GM19328 (cell line): Measurements from ENCODE around the gene PRXL2B.

ENCODE experiments used
- ATAC-seq: cut with Tn5 transposase; IDR thresholded peaks from one replicate; pipeline ENCODE4 v1.9.1; 2021; ENCODE audit warnings: mild to moderate bottlenecking, moderate library complexity; ENCODE audit not compliant: unreplicated experiment

Gene PRXL2B

DNA sequence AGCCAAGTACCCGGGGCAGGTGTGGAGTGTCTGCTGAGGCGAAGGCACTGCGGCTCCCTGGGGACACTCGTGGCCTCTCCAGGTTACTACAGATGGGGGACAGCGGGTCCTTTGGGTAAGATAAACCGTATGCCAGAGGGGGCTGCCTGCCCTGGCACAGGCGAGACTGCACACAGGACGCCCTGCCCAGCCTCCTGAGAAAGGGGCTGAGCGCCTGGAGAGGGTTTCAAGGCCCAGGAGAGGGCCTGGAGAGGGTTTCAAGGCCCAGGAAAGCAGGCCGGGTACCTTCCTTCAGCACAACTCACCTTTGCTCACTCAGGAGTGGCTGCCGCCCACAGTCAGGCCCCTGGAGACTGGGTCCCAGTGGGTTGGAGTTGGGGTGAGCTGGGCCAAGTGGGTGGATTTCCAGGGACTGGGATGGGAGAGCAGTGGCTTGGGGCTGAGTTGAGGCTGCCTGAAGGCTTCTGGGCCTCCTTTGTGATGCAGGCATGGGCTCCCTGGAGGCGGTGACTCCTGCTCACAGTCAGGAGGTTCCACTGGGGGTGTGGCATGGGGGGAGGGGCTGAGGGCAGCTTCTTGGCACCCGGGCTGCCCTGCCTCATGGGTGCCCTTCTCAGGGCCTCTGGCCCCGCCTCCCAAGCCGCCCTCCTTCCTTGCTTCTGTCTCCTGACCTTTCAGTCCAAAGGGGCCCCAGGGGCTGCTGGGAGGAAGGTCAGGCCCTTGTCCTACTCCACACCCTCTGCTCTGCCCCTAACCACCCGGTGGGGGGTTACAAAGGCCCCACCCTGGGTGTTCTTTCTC is 46.2 kb downstream of the PRXL2B start, which contains the start of gene MMEL1:
Gene MMEL1, minus strand, starts transcription at position 456 of the 801 bp plus-strand sequence. CDS start 3,532 bp downstream, outside the sequence.
- ATAC-seq, result no peak

DNA sequence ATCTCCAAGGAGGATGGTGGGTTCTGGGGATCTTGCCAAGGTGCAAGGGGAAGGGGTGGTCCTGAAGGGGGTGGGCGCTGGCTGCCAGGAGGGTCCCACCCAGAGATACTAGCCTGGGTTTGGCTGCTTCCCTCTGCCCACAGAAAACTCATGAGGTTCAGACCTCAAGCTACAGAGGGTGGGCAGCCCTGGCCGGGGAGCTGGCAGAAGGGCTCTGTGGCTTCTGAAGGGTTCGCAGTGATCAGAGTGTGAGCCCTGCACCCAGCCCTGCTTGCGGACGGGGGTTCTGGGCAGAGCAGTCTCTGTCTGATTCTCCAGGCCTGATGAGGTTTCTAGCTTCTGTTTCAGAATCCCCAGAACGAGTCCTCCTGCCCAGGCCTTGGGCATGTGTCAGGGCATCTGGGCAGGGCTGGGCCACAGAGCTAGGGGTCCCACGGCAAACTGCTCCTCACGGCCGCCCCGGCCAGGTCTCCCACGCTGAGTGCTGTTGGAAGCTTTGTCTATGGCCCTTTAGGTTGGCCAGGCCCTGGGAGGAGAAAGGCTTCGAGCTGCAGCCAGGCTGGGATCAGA is 46.9 kb downstream of the PRXL2B start:
- no peak for ATAC-seq

DNA sequence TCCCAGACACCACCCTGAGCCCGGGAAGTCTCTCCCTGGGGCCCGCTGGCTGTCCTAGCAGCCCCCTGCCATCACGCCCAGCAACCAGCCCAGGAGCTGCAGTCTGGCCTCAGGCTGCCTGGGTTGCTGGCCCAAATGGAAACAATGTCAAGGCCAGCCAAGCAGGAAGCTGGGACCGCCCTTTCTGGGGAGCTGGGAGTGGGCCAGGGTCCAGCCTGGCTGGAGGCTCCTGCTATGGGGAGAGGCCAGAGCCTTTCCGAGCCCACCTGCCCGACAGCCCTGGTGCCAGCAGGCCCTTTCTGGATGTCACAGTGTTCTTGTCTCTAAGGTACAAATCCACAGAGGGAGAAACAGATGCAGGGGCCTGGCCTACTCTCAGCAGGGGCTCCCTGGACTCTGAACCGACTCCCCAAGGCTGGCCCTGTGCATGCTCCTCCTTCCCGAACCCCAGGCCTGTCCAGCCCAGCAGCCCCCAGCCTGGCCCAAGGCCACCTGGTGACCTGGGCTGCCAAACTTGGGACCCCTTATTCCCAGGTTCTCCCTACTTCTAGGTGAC is 47.4 kb downstream of the PRXL2B start:
- ATAC-seq, result no peak

DNA sequence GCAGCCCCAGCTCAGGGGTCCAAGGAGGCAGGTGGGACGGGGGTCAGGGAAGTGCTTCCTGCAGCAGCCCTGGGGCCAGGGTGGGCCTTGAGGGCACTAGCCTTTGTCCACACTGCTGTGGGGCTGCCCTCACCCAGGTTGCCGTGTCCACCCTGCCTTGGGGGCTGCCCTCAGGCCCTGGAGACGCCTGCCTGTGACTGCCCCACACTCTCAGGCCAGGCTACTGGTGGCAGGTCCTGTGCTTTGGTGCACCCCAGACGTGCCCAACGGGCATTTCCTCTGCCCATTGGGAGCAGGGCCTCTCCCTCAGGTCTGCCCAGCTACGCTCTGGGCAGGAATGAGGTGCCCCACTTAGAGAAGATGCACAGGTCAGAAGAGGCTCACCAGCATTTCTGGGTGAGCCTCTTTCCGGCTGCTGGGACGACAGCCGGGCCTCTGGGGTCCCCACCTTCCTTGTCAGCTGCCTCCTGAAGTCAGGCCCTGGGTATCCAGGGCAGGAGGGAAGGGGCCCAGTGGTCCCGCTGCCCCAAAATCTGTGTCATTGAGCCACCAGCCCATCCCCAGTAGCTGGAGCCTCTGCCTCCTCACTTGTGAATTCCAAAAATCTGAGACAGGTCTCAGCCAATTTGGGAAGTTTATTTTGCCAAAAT is 48.9 kb downstream of the PRXL2B start:
- ATAC-seq, result no peak

DNA sequence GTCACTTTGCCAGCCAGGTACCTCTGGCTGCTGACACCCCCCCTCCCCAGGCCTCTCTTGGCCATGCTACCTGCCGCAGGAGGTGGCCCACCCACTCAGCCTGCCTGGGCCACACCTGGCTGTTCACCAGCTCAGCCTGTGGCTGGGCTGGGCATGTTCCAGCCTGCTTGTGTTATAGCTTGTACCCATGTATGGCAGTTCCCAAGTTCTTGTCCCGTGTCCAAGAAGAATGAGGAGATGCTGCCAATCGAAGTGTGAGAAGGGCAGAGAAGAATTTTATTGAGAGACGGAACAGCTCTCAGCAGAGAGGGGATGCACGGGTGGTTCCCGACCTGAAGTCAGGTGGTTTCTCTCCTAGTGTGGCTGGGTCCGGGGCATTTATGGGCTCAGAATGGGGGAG is 50.2 kb downstream of the PRXL2B start:
- no peak for ATAC-seq

DNA sequence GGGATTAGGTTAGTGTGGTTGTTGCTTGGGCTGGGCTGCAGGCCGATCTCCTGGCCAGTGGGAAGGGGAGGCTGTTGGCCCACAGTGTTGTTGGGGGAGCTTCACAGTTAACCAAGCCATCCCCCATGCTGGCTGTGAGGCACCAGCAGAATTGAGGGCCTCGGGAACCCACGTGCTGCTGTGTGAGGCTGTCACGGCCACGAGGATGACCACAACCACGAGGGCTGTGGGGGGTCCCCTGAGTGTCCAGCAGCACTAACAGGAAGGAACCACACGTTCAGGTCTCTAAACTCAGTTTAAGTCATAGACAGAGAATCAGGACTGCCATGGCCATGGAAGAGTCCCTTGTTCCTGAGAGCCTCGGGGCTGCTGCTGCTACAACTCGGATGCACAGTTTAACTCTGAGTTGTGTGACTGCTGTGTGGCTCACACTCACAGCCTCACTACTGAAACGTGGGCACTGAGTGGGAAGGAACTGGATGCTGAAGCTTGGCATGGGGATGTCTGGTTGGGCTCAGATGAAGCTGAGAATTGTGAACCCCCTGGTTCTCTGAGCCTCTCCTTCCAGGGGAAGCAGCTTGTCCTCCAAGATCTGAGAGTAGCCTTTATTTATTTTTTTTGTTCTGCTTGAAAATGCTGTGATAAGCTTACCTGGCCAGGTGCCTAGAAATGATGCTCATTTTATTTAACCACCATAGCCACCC is 51.0 kb downstream of the PRXL2B start:
- ATAC-seq, result no peak

DNA sequence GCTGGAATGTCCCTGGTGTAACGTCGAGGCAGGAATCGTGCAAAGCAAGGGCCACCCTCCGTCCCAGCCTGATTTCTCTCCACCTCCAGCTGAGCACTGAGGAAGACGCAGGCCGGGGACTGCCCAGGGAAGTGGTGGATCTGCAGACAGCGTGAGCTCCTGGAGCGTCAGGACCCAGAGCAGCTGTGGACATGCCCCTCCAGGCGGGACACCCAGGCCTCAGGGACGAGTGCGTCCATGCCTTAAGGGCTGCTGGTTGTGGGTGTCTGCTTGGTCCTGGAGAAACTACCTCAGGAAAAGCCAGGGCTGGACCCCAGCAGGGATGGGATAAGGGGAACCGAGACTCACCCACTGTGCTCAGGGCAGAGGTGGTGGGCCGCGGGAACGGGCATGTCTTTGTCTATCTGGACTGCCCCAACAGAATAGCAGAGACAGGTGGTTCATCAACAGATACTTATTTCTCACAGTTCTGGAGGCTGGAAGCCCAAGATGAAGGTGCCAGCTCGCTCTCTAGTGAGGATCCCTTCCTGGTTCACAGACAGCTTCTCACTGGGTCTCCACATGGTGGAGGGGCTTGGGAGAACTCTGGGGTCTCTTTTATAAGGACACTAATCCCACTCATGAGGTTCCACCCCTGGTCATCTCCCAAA is 52.0 kb downstream of the PRXL2B start:
- no peak for ATAC-seq

DNA sequence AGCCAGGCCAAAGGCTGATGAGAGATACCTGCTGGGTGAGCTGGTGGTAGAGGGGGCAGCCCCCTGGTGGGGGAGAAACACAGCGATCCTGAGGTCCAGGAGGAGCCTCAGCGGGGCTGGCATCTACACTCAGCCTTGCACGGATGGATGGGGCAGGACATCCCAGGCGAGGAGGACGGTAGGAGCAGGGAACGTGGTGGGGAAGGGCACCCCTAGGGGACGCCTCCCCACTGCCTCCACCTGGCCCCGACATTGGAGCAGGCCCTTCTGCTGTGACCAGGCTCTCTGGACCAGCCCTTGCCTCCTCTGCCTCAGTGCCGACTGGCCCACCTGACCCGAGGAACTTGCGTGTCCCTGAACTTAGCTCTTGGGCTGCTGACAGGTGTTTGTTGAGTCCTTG is 52.6 kb downstream of the PRXL2B start:
- ATAC-seq, result no peak

DNA sequence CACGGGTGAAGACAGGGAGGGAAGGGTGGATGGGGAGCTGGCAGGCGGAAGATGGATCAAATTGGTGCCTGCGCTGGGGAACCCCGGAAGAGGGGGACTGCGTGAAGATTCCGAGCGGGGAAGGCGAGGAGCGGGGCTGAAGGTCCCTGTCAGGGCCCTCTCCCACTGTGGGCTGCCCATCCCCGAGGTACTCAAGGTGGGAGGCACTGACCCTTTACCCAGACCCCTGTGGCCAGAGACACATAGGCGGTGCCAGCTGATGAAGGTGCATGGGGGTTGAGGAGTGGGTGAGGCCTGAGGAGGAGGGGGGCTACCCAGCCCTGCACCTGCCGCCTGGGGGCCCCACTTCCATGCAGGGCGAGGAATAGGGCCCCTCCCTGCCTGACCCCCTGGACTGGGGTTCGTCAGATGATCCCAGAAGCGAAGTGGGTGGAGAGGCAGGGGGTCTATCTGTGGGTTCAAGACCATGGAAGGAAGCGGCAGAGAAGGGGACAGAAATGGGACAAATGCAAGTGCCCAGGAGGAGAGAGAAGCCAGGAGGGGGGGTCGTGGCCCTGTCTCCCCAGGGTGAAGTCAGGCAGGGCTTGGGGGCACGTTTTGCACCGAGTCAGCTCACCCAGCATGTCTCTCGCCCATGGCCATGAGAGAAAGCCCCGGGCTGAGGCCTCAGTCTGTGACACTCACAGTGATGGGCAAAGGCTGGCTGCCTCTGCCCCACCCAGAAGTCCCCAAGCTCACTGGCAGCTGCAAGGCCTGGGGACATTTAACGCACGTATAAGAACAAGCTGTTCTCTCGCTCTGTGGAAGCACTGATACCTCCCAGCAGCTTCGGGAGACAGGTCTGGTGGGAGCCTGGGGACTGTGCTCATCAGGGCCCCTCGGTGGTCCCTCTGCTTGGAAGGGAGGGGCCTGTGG is 53.3 kb downstream of the PRXL2B start:
- ATAC-seq, result no peak

DNA sequence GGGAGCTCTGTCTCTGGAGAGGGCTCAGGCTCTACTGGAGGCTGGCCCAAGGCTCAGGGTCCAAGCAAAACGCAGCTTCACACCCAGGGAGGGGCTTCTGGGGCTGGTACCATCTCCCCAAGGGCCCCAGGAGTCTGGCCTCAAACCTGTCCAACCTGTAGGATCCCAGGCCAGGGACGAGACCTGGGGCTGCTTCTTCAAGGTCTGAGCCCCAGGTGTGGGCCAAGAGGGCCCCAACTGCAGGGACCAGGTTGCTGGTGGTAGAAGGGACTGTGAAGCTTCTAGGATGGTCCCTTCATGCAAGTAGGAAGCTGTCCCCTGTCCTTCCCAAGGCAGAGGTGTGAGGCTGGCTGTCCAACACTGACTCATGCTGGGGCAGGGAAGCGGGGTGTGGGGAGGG is 54.0 kb downstream of the PRXL2B start:
- no peak for ATAC-seq
